ENCODE results near the gene CPS1. TPM values are rescaled to one million over a fixed set of nuclear protein-coding genes. Genes with fewer than 3 reads are reported as not detected.

CPS1 gene
- total and polyA plus RNA-seq, 12 donors = 0.86 to 8.2 (median 2.6) TPM

- ATAC-seq (no peak), DNase-seq (no peak)
- intact Hi-C loops (cut with DNase I) = no loop called here
- no peak for TF ChIP-seq CTCF (IDR thresholded peaks at IDR 0.05)
- Histone ChIP-seq H3K27ac (no peak overlapping the region), H3K9me3 (peaks cover 0 to 8% (median 2%) of the 10 kb centered on the region in 11 donors), H3K4me3 (no peak overlapping the region), H3K27me3 (no peaks in the 10 kb centered on the region), H3K4me1 (no peaks in the 10 kb centered on the region), H3K36me3 (no peaks in the 10 kb centered on the region)
- 25 to 26% methylated on average over 3 of the region's 3 CpGs for WGBS, 2 donors
Observed at GRCh38 chr2:210655229-210655975, 99.0 kb downstream of the CPS1 start.

- H3K27me3 ChIP-seq = no peaks in the 10 kb centered on the region
- H3K4me1 ChIP-seq = no peaks in the 10 kb centered on the region
- intact Hi-C loops (cut with DNase I) = no loop called here
- 63 to 68% methylated on average over 1 of the region's 1 CpG for WGBS, 2 donors
- peaks cover 0 to 15% (median 8%) of the 10 kb centered on the region in 11 donors for H3K9me3 ChIP-seq
- H3K27ac ChIP-seq = no peak overlapping the region
- no peak overlapping the region for H3K4me3 ChIP-seq
- no peak for TF ChIP-seq CTCF (IDR thresholded peaks at IDR 0.05)
- ATAC-seq (no peak), DNase-seq (no peak)
- H3K36me3 ChIP-seq = no peaks in the 10 kb centered on the region
Observed at GRCh38 chr2:210657874-210658273, 101.5 kb downstream of the CPS1 start.

GRCh38 chr2:210660751-210661150, 104.4 kb downstream of the CPS1 start:
- Histone ChIP-seq H3K9me3 (peaks cover 0 to 15% (median 8%) of the 10 kb centered on the region in 11 donors), H3K27ac (no peak overlapping the region), H3K36me3 (no peaks in the 10 kb centered on the region), H3K27me3 (no peaks in the 10 kb centered on the region), H3K4me3 (no peak overlapping the region), H3K4me1 (no peaks in the 10 kb centered on the region)
- DNase-seq = no peak
- TF ChIP-seq CTCF (IDR thresholded peaks at IDR 0.05) = no peak
- no peak for ATAC-seq
- intact Hi-C loops (cut with DNase I) = loop anchor here in 8 of 10 donors (5.0 kb wide), 3 partner anchors 372 to 497 kb away; no protein-coding TSS in a partner anchor

GRCh38 chr2:210662560-210662959, 106.2 kb downstream of the CPS1 start:
- no peaks in the 10 kb centered on the region for H3K4me1 ChIP-seq
- no peak overlapping the region for H3K4me3 ChIP-seq
- H3K27ac ChIP-seq = no peak overlapping the region
- intact Hi-C loops (cut with DNase I) = loop anchor here in 8 of 10 donors (5.0 kb wide), 3 partner anchors 370 to 495 kb away; no protein-coding TSS in a partner anchor
- 65 to 69% methylated on average over 1 of the region's 1 CpG for WGBS, 2 donors
- H3K27me3 ChIP-seq = no peaks in the 10 kb centered on the region
- no peaks in the 10 kb centered on the region for H3K36me3 ChIP-seq
- ATAC-seq (no peak), DNase-seq (no peak)
- peaks cover 0 to 15% (median 8%) of the 10 kb centered on the region in 11 donors for H3K9me3 ChIP-seq
- TF ChIP-seq CTCF (IDR thresholded peaks at IDR 0.05) = no peak

All from heart right ventricle (tissue), 16 donors.